Right ventricle myocardium superior (tissue), 1 donor: Measurements from ENCODE around the gene EYA3. TPM values are rescaled to one million over a fixed set of nuclear protein-coding genes. Genes with fewer than 3 reads are reported as not detected.

Source experiments
- ATAC-seq: fragments of 200-7000 bp; cut with Tn5 transposase; one replicate; pipeline ENCODE4 v1.9.1; 2020; ENCODE audit warnings: mild to moderate bottlenecking; ENCODE audit not compliant: poor library complexity
- DNase-seq: peaks from one replicate; pipeline ENCODE4 v3.0.0-alpha.2; 2020
- intact Hi-C: fragments of 100-400 bp; cut with DNase I; formaldehyde crosslinking; loops from one replicate; pipeline ENCODE4 v1.11.2; 2022
- total RNA-seq: library from RNA; stranded (reverse); fragmentation: NEBNext Ultra II Directional; extraction: Animal tissue kit (Norgen Biotek cat#: 25700); gene quantifications from one replicate; pipeline ENCODE4 v1.2.1, GENCODE V29; 2021
- donor health status: DM: no; HTN: yes; CAD: no; lungs with severe emphysema.

EYA3 gene
- total RNA-seq, 1 donor from 2014 or later = 16.0 TPM

DNA sequence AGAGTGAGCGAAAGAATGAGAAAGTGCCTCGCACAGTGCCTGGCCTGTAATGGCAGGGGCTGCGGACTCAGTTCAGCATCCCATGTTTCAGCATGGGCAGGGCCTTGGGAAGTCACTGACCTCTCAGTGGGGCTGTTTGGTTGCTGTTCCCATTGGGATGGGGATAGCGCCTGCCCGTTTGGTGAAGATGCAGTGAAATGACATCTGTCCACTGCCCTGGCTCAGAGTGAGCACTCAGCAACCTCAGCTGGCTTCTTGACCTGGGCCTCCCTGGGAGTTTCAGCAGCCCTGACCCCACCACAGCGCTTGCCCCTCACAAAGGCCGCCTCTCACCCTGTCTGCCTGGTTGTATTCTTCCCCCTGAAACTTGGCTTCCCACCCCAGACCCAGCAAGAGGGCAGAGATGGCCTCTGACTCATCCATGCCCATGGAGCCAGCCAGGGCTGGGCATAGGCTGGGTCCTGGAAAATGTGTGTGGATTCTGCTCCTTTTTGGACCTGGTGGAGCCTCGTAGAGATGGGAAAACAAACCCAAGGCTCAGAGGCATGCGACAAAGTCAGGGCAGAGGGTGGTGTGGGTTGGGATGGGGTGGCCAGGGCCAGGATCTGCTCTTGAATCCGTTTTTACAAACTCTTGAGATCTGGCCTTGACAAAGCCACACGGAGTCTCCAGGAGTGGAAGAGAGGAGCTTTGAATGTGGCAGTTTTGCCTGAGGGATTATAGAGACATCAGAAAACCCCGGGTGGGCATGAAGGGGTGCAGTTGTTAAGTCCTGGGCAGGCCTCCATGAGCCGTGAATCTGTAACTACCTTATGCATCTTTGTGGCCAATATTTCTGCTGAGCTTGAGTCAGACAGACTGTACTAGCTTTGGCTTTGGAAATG is 127.4 kb downstream of the EYA3 start:
- intact Hi-C loops = no loop called here
- DNase-seq (no peak), ATAC-seq (no peak)

DNA sequence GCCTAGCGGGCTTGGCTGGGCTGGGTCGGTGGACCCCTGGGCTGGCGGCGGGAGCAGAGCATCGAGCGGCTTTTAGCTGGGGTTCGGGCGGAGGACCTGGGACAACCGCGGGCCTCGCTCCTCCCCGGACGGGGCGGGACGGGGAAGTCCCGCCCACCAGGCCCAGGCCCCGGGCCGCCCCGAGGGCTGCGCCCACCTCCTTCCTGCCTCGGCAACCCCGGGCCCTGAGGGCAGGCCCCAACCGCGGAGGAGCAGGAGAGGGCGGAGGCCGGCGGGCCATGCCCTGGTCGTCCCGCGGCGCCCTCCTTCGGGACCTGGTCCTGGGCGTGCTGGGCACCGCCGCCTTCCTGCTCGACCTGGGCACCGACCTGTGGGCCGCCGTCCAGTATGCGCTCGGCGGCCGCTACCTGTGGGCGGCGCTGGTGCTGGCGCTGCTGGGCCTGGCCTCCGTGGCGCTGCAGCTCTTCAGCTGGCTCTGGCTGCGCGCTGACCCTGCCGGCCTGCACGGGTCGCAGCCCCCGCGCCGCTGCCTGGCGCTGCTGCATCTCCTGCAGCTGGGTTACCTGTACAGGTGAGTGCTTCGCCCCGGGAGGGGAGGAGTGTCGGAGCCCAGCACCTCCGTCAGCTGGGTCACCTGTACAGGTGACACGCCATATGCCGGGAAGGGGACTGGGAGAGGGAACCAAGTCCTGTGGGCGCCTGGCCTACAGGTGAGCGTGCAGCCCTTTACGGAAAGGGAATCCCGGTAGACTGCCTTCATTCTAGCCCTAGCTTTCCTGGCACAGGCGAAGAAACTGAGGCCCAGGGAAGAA is 128.4 kb downstream of the EYA3 start, which contains the start of gene XKR8:
Gene XKR8 (plus strand): TSS at position 182 of the 812 bp plus-strand sequence. CDS start 97 bp downstream, at position 279.
- intact Hi-C loops = no loop called here
- DNase-seq (peak; percentile 90), ATAC-seq (peak; percentile 98)

DNA sequence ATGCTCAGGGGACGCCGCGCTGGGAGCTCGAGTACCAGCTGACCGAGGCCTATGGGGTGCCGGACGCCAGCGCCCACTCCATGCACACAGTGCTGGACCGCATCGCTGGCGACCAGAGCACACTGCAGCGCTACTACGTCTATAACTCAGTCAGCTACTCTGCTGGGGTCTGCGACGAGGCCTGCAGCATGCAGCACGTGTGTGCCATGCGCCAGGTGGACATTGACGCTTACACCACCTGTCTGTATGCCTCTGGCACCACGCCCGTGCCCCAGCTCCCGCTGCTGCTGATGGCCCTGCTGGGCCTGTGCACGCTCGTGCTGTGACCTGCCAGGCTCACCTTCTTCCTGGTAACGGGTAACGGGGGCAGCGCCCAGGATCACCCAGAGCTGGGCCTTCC is 129.9 kb downstream of the EYA3 start:
- DNase-seq (no peak), ATAC-seq (no peak)
- intact Hi-C loops = no loop called here

- DNase-seq = no peak
- intact Hi-C loops = no loop called here
Measured at GRCh38 chr1:27957655-27958054, 130.8 kb downstream of the EYA3 start.

DNA sequence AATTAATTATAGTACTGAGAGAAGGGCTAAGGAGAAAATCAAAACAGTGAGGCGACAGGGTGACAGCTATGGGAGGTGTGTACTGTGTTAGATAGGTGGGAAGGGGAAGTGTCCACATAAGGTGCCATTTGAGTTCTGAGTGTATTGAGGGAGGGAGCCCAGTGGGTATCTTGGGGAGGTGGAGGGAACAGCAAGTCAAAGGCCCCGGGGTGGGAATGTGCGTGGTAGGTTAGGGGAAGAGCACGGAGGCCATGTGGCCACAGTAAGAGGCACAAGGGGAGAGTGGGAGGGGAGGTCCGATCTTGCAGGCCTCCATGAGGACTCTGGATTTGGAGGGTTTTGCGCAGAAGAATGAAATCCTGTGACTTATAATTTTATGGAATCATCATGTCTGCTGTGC is 131.6 kb downstream of the EYA3 start:
- ATAC-seq (no peak), DNase-seq (no peak)
- intact Hi-C loops = no loop called here

More at GRCh38 chr1:27957655-27958054, 130.8 kb downstream of the EYA3 start:
- ATAC-seq = no peak

GRCh38 chr1:27955076-27955475 is 133.3 kb downstream of the EYA3 start:
- intact Hi-C loops = no loop called here
- no peak for DNase-seq
- no peak for ATAC-seq

- DNase-seq = no peak
- intact Hi-C loops = no loop called here
- no peak for ATAC-seq
Measured at GRCh38 chr1:27954186-27954585, 134.2 kb downstream of the EYA3 start.

- intact Hi-C loops = no loop called here
- DNase-seq (no peak), ATAC-seq (no peak)
Measured at GRCh38 chr1:27952147-27952546, 136.3 kb downstream of the EYA3 start.

GRCh38 chr1:27951396-27951795 is 137.0 kb downstream of the EYA3 start:
- no peak for DNase-seq
- ATAC-seq = no peak
- intact Hi-C loops = no loop called here

DNA sequence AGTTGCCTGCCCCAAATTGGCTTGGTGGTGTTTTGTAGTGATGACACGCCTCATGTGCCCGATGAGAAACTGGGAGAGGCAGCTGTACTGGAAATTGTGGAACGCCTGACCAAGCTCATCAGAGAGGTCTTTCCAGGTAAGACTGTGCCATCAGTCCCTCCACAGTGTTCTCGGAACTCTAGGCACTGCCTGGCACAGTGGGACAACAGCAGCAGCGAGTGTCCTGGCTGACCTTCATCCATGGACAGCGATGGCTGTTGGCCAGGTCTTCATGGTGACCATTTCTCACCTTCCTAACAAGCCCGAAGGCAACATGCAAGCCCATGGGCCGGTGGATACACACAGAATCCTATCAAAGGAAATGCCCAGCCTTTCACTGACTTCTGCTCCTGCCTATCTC is 139.4 kb downstream of the EYA3 start:
- no peak for ATAC-seq
- no peak for DNase-seq
- intact Hi-C loops = no loop called here

GRCh38 chr1:27945020-27945419 is 143.4 kb downstream of the EYA3 start:
- DNase-seq = no peak
- no peak for ATAC-seq
- intact Hi-C loops = no loop called here

- intact Hi-C loops = no loop called here
- ATAC-seq (no peak), DNase-seq (no peak)
Measured at GRCh38 chr1:27941671-27942540, 146.5 kb downstream of the EYA3 start.

DNA sequence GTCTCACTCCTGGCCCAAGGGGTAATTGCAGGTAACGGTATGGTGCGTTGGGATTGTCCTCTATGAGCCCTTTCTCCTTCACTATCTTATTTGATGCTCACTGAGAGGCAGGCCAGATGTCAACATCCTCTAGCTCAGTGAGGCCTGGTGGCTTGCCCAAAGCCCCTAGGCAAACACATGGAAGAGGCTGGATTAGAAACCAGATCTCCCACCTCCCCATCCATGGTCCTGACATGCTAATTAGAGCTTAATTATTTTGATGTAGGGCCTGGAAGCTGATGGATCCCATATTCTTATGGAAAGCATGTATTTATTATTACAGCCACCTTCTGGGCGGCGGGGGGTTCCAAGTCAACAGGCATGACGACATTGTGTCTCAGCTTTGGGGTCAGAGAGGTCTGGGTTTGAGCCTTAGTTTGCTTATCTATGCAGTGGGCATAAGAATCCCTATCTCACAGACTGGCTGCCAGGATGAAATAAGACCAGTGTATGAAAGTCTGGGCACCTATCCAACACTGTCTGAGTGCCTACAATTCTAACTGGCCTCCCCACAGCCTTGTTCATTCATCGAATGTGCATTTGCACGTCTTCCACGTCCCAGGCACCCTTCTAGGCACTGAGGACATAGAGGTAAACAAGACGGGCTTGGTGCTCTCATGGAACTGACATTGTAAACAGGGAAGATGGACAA is 147.4 kb downstream of the EYA3 start:
- DNase-seq (no peak), ATAC-seq (no peak)
- intact Hi-C loops = no loop called here

- ATAC-seq (peak; percentile 43), DNase-seq (peak; percentile 71)
- intact Hi-C loops = no loop called here
Measured at GRCh38 chr1:27940297-27940696, 148.1 kb downstream of the EYA3 start.

GRCh38 chr1:27938488-27938887 is 149.9 kb downstream of the EYA3 start:
- ATAC-seq = no peak
- no peak for DNase-seq
- intact Hi-C loops = no loop called here

GRCh38 chr1:27937524-27937836 is 150.9 kb downstream of the EYA3 start:
- intact Hi-C loops = no loop called here
- DNase-seq (no peak), ATAC-seq (no peak)

- intact Hi-C loops = no loop called here
- DNase-seq = no peak
- ATAC-seq = no peak
Measured at GRCh38 chr1:27936370-27936769, 152.0 kb downstream of the EYA3 start.

GRCh38 chr1:27935721-27936120 is 152.7 kb downstream of the EYA3 start:
- ATAC-seq = no peak
- intact Hi-C loops = no loop called here
- DNase-seq = no peak
